Measurements from ENCODE around the gene CHRNA1.

CHRNA1 gene

GRCh38 chr2:174760845-174761473 is 3.3 kb downstream of the CHRNA1 start:
- H4K20me1 ChIP-seq: peaks cover 0 to 17% (median 0%) of the 10 kb centered on the region in 11 experiments; a peak in 4 of 22 replicates
- no peak overlapping the region for H3K4me3 ChIP-seq
- H3K27me3 ChIP-seq: peaks cover 0 to 100% (median 0%) of the 10 kb centered on the region in 11 experiments; a peak in 7 of 22 replicates
- no peak for TF ChIP-seq Cebpa-rat (IDR thresholded peaks at IDR 0.05)
- H3K4me1 ChIP-seq: peaks cover 12 to 50% (median 39%) of the 10 kb centered on the region in 10 experiments
- H3K9me3 ChIP-seq (replicated peaks in 1 of 11): no peaks in the 10 kb centered on the region
- H3K27ac ChIP-seq: no peak overlapping the region
- H3K9ac ChIP-seq: no peak overlapping the region
- peak overlapping the region in 3 of 11 experiments; percentile 53 to 72 (median 59); a peak in 2 of 22 replicates for H3K4me2 ChIP-seq
- no peaks in the 10 kb centered on the region for H3K36me3 ChIP-seq

- peak overlapping the region in 1 of 11 experiments; percentile 7; a peak in 1 of 22 replicates for H3K4me2 ChIP-seq
- peaks cover 7 to 42% (median 30%) of the 10 kb centered on the region in 10 experiments for H3K4me1 ChIP-seq
- TF ChIP-seq Cebpa-rat (IDR thresholded peaks at IDR 0.05): no peak
- peaks cover 0 to 98% (median 0%) of the 10 kb centered on the region in 11 experiments; a peak in 6 of 22 replicates for H3K27me3 ChIP-seq
- no peaks in the 10 kb centered on the region for H3K36me3 ChIP-seq
- no peak overlapping the region for H3K9ac ChIP-seq
- H3K4me3 ChIP-seq: no peak overlapping the region
- H3K9me3 ChIP-seq (replicated peaks in 1 of 11): no peaks in the 10 kb centered on the region
- no peak overlapping the region for H3K27ac ChIP-seq
- H4K20me1 ChIP-seq: peaks cover 0 to 7% (median 0%) of the 10 kb centered on the region in 11 experiments; a peak in 4 of 22 replicates
These were observed 4.7 kb downstream of the CHRNA1 start for GRCh38 chr2:174759381-174760065.

- no peaks in the 10 kb centered on the region for H3K36me3 ChIP-seq
- no peaks in the 10 kb centered on the region for H4K20me1 ChIP-seq
- H3K27ac ChIP-seq: no peak overlapping the region
- H3K9ac ChIP-seq: no peak overlapping the region
- H3K9me3 ChIP-seq (replicated peaks in 1 of 11): no peaks in the 10 kb centered on the region
- H3K4me1 ChIP-seq: peaks cover 1 to 40% (median 21%) of the 10 kb centered on the region in 10 experiments; a peak in 19 of 20 replicates
- H3K4me2 ChIP-seq: no peak overlapping the region
- H3K27me3 ChIP-seq: peaks cover 0 to 94% (median 0%) of the 10 kb centered on the region in 11 experiments; a peak in 6 of 22 replicates
- no peak overlapping the region for H3K4me3 ChIP-seq
- TF ChIP-seq Cebpa-rat (IDR thresholded peaks at IDR 0.05): no peak
These were observed 7.5 kb downstream of the CHRNA1 start for GRCh38 chr2:174756743-174757142.

GRCh38 chr2:174753038-174753633 is 11.1 kb downstream of the CHRNA1 start:
- peak overlapping the region in 7 of 11 experiments; percentile 1 to 64 (median 43); a peak in 9 of 22 replicates for H3K4me2 ChIP-seq

GRCh38 chr2:174752403-174753037 is 11.8 kb downstream of the CHRNA1 start:
- Histone ChIP-seq H3K4me3 (no peak overlapping the region), H3K4me1 (peaks cover 19 to 50% (median 32%) of the 10 kb centered on the region in 10 experiments), H3K9ac (no peak overlapping the region), H3K27ac (no peak overlapping the region), H4K20me1 (peaks cover 0 to 8% (median 0%) of the 10 kb centered on the region in 11 experiments; a peak in 4 of 22 replicates), H3K36me3 (no peaks in the 10 kb centered on the region), H3K9me3 (replicated peaks in 1 of 11) (no peaks in the 10 kb centered on the region), H3K4me2 (peak overlapping the region in 9 of 11 experiments; percentile 1 to 64 (median 35); a peak in 12 of 22 replicates), H3K27me3 (peaks cover 0 to 83% (median 0%) of the 10 kb centered on the region in 11 experiments; a peak in 4 of 22 replicates)
- no peak for TF ChIP-seq Cebpa-rat (IDR thresholded peaks at IDR 0.05)

More at GRCh38 chr2:174753038-174753633, 11.1 kb downstream of the CHRNA1 start:
- peaks cover 0 to 8% (median 0%) of the 10 kb centered on the region in 11 experiments; a peak in 4 of 22 replicates for H4K20me1 ChIP-seq
- H3K27me3 ChIP-seq: peaks cover 0 to 83% (median 0%) of the 10 kb centered on the region in 11 experiments; a peak in 4 of 22 replicates
- H3K27ac ChIP-seq: no peak overlapping the region
- H3K4me3 ChIP-seq: no peak overlapping the region
- no peak overlapping the region for H3K9ac ChIP-seq
- TF ChIP-seq Cebpa-rat (IDR thresholded peaks at IDR 0.05): no peak
- no peaks in the 10 kb centered on the region for H3K36me3 ChIP-seq
- H3K4me1 ChIP-seq: peaks cover 19 to 44% (median 32%) of the 10 kb centered on the region in 10 experiments
- H3K9me3 ChIP-seq (replicated peaks in 1 of 11): no peaks in the 10 kb centered on the region

GRCh38 chr2:174750923-174751441 is 13.3 kb downstream of the CHRNA1 start:
- Histone ChIP-seq H3K36me3 (no peaks in the 10 kb centered on the region), H3K4me2 (peak overlapping the region; percentile 41 to 85 (median 64))

GRCh38 chr2:174749793-174750192 is 14.5 kb downstream of the CHRNA1 start:
- peaks cover 19 to 55% (median 32%) of the 10 kb centered on the region in 10 experiments for H3K4me1 ChIP-seq
- peaks cover 0 to 8% (median 0%) of the 10 kb centered on the region in 11 experiments; a peak in 4 of 22 replicates for H4K20me1 ChIP-seq
- no peak for TF ChIP-seq Cebpa-rat (IDR thresholded peaks at IDR 0.05)
- no peak overlapping the region for H3K27ac ChIP-seq
- H3K9ac ChIP-seq: no peak overlapping the region
- no peak overlapping the region for H3K4me3 ChIP-seq
- peaks cover 0 to 86% (median 0%) of the 10 kb centered on the region in 11 experiments; a peak in 4 of 22 replicates for H3K27me3 ChIP-seq
- H3K4me2 ChIP-seq: no peak overlapping the region
- no peaks in the 10 kb centered on the region for H3K9me3 ChIP-seq (replicated peaks in 1 of 11)
- no peaks in the 10 kb centered on the region for H3K36me3 ChIP-seq

More at GRCh38 chr2:174750923-174751441, 13.3 kb downstream of the CHRNA1 start:
- no peak overlapping the region for H3K9ac ChIP-seq
- peaks cover 0 to 83% (median 0%) of the 10 kb centered on the region in 11 experiments; a peak in 4 of 22 replicates for H3K27me3 ChIP-seq
- H3K4me3 ChIP-seq: no peak overlapping the region
- H3K27ac ChIP-seq: no peak overlapping the region
- peaks cover 19 to 55% (median 32%) of the 10 kb centered on the region in 10 experiments for H3K4me1 ChIP-seq
- H3K9me3 ChIP-seq (replicated peaks in 1 of 11): no peaks in the 10 kb centered on the region
- TF ChIP-seq Cebpa-rat (IDR thresholded peaks at IDR 0.05): no peak
- H4K20me1 ChIP-seq: peaks cover 0 to 8% (median 0%) of the 10 kb centered on the region in 11 experiments; a peak in 4 of 22 replicates

GRCh38 chr2:174748948-174749347 is 15.3 kb downstream of the CHRNA1 start:
- H3K4me3 ChIP-seq: no peak overlapping the region
- peaks cover 0 to 8% (median 0%) of the 10 kb centered on the region in 11 experiments; a peak in 4 of 22 replicates for H4K20me1 ChIP-seq
- no peak overlapping the region for H3K27ac ChIP-seq
- no peaks in the 10 kb centered on the region; a peak in 1 of 22 replicates for H3K9me3 ChIP-seq (replicated peaks in 1 of 11)
- no peaks in the 10 kb centered on the region for H3K36me3 ChIP-seq
- TF ChIP-seq Cebpa-rat (IDR thresholded peaks at IDR 0.05): no peak
- H3K27me3 ChIP-seq: peaks cover 0 to 85% (median 0%) of the 10 kb centered on the region in 11 experiments; a peak in 4 of 22 replicates
- H3K4me1 ChIP-seq: peaks cover 19 to 55% (median 31%) of the 10 kb centered on the region in 10 experiments
- no peak overlapping the region for H3K9ac ChIP-seq
- no peak overlapping the region for H3K4me2 ChIP-seq
